Embryonic facial prominence (tissue), 1 donor: ENCODE data around the gene MTIF3.

Experiments
- DNase-seq: peaks from one replicate; pipeline ENCODE4 v3.0.0-alpha.2; 2016; ENCODE audit errors: extremely low spot score

Gene MTIF3

GRCh38 chr13:27455331-27455855 is 5.0 kb upstream of the MTIF3 start:
- no peak for DNase-seq

DNA sequence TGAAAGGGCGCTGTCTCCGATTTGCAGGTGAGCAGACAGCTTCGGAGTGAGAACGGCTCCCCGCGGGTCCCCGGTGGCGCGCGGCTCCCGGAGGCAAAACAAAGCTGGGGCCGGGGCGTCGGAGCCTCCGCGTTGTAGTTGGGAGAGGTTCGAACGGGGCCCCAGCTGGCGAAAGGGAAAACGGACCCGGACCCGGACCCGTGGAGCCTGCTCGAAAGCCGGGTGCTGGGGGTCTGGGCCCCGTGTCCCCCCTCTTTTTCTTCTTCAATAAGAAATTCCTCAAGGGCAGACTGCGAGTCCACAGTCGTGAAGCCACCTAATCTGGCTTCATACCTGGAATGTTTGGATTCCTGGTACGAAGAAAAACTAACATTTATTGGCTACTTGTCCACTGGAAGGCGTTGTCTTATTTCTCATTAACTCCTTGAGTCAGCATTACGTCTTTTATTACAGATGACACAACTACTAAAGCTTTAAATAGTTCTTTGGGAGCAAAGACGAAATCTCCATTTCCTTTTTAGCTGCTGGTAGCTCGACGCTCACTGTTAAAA is 632 bp upstream of the MTIF3 start:
- DNase-seq = no peak

DNA sequence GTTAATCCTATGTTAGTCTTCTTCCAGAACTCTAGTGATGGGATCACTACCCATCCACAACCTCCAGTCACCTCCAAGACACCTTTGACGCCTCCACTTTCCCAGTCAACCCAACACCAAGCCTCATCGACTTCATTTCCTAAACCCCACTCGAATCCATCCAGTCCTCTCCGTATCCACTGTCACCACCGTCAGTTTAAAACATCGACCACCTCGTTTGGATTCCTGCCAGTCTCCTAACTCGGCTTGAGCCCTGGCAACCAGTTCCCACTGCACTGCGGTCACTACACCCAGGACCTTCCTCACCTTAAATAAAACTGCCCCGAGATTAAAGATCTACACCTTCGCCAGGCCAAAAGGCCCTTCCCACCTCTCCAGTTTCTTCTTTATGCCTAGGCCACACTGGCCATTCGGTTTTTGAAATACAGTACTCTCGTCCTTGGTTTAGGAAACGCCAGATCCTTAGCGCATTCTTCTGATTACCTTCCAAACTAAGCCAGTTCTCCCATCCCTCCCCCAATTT is 1.2 kb downstream of the MTIF3 start:
- no peak for DNase-seq

- DNase-seq = no peak
Observed at GRCh38 chr13:27448308-27448707, 2.1 kb downstream of the MTIF3 start.

- no peak for DNase-seq
Observed at GRCh38 chr13:27446986-27447583, 3.3 kb downstream of the MTIF3 start.

GRCh38 chr13:27442797-27443196 is 7.6 kb downstream of the MTIF3 start:
- DNase-seq = no peak

DNA sequence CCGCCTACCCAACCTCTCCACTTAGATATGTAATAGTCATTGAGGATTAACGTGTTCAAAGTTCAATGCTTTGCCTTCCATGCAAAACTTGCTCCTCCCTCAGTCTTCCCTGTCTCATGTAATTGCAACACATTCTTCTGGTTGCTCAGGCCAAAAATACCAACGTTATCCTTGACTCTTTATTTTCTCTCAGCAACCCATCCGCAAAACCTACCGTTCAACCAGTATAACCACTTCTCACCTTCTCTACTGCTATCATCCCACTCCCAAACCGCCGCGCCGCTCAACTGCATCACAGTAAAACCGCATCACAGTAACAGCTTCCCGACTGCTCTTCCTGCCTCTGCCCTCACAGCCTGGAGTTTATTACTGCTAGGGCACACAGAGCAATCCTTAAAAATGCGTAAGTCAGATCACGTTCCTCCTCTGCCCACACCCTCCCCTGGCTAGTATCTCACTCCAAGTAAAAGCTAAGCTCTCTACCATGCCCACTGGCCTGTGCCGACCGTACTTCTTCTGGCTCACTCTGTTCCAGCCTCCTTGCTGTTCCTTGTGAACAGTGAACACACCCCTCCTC is 8.2 kb downstream of the MTIF3 start:
- no peak for DNase-seq

GRCh38 chr13:27440408-27440807 is 10.0 kb downstream of the MTIF3 start:
- no peak for DNase-seq

GRCh38 chr13:27437126-27437525 is 13.2 kb downstream of the MTIF3 start:
- no peak for DNase-seq

- no peak for DNase-seq
Observed at GRCh38 chr13:27432611-27433210, 17.7 kb downstream of the MTIF3 start.

DNA sequence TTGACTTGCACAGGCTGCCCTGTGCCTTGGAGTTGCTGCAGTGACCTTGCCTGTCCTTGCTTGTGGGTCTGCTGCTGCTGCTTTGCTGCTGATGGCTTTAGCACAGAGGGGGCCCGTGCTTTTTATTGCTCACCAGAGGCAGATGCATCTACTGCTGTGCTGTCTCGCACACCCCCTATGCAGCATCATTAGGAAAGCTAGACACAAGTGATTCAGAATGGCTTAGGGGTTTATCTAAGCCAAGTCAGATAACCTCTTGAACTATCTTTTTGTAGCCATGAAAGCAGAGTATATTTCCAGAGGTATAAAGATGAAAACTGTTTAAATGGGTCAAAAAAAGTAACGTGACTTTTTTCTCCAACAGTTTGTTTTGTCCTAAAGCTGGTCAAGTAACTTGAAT is 18.2 kb downstream of the MTIF3 start:
- DNase-seq = no peak

- no peak for DNase-seq
Observed at GRCh38 chr13:27428160-27428559, 22.2 kb downstream of the MTIF3 start.

DNA sequence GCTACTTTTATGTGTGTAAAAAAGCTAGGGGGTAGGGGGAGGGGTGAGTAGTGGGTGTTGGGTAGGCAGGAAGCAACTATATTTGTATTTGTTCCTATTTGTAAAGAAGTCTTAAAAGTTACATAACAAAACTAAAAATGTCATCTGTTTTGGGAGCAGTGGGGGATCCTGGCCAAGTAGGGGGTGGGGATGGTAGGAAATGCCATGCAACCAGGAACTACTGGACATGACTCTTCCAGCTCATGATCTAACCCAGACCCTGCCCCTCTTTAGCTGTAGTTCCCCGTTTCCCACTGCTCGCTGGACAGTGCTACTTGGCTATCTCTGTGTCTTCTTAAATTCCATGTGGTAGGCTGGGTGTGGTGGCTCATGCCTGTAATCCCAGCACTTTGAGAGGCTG is 22.7 kb downstream of the MTIF3 start:
- DNase-seq = no peak

DNA sequence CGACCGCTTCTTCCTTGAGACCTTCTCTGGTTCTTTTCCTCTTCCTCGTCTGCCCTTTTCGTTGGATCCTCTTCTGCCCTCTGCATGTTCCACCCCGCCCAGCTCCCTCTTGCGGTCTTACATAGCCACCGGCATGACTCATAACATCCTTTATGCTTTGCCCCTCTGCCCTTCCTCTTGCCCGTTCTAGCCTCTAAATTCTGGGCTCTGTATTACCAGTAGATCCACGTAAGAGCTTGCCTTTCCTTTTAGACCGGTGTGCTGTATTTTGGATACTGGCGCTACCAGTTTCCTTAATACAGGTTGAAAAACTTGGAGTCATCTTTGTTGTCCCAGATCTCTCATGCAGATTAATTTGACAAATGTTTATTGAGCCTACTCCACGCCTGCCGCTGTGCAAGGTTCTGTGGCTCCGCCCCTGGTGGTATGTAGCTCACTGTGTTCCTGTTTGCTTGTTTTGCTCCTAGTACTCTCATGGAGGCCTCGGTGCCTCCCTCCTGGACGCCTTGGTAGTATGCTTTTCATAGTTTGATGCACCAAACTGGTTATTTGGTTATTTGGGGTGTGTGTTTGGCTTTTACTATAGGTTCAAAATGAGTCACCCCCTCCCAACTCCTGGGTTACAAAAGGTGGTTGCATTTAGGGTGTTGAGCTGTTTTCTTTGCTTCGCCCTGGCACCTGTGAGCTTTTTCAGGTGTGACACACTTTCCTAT is 24.3 kb downstream of the MTIF3 start:
- no peak for DNase-seq

GRCh38 chr13:27425158-27425917 is 25.0 kb downstream of the MTIF3 start:
- DNase-seq = no peak

GRCh38 chr13:27424246-27425157 is 25.9 kb downstream of the MTIF3 start, which contains the start of gene GTF3A:
GTF3A (plus strand) TSS chr13:27424619.
- DNase-seq = peak; percentile 66

GRCh38 chr13:27423333-27423732 is 27.0 kb downstream of the MTIF3 start:
- no peak for DNase-seq

GRCh38 chr13:27421101-27421871 is 29.1 kb downstream of the MTIF3 start:
- DNase-seq = no peak

GRCh38 chr13:27419328-27419727 is 31.0 kb downstream of the MTIF3 start:
- DNase-seq = no peak
